Medulla oblongata (tissue), 1 donor: ENCODE data around the gene INPP5A.
"Not testable (repeated sequence)": the region's sequence is repeated elsewhere in the genome, so short reads cannot be mapped to it uniquely, and the experiment has no call there.

ENCODE experiments used
- DNase-seq: peaks from one replicate; pipeline ENCODE4 v3.0.0-alpha.2; 2015; ENCODE audit errors: extremely low spot score

The INPP5A gene

DNA sequence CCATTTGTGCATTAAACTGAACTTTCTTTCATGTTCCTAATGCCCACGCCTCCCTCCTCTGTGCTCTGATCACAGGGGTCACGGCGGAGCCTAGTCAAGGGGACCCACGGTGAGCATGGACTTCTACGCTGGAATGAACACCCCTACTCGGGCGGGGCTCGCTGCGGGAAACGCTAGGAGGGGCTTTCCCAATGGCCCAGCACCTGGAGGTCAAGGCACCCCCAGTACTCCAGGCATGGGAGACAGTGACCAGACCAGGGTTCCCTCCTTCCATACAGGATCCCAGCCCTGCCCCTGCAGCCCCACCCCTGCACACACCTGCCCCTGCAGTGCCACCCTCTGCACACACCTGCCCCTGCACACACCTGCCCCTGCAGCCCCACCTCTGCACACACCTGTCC lies 275.4 kb downstream of the INPP5A start:
- DNase-seq, result no peak

DNA sequence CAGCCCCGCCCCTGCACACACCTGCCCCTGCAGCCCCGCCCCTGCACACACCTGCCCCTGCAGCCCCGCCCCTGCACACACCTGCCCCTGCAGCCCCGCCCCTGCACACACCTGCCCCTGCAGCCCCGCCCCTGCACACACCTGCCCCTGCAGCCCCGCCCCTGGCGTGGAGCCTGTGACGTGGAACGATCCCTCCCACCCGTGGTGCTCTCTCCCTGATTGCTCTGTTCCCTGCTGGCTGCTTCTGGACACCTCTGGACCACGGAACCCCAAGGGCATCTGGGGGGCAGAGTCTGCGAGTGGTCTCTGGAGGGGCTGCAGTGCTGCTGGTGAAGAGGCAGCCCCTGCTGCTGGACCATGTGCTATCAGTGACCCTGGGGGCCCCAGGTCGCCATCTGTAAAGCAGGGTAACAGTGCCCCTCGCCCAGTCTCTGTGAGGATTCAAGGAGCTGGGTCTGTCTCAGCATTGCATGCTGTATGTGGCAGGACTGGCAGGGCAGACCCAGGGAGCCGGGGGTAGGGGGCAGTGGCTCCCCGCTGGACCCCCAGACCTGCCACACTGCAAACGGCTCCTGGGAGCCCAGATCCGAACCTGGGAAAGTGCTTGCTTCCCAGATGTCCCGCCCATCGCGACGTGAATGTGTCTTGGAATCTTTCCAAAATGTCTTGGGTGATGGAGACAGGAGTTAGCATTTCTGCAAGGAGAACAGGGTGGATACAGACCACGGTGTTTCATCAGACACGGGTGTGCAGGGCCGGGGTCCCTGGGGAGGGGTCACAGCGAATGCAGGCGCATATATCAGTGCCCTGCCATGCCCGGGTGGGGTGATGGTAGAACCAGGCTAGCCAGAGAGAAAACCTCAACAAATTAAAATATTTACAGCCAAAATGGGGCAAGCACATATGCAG lies 276.2 kb downstream of the INPP5A start:
- no peak for DNase-seq

DNA sequence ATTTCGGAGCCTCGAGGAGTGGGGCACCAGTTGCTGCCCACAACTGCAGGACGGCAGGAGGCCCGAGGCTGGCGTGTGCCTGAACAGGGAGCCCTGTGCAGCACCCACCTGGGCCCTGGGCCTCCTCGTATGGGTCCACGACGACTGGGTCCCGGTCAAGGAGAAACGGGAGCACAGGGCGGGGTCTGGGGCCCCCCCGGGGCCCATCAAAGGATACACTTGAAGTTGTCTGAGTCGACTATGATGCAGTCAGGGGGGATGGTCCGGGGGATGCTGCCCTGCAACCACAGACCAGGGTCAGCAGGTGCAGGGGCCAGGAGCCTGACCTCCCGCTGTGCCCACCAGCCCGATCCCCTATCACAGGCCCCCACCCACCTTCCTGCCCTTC lies 276.9 kb downstream of the INPP5A start:
- DNase-seq, result no peak

DNA sequence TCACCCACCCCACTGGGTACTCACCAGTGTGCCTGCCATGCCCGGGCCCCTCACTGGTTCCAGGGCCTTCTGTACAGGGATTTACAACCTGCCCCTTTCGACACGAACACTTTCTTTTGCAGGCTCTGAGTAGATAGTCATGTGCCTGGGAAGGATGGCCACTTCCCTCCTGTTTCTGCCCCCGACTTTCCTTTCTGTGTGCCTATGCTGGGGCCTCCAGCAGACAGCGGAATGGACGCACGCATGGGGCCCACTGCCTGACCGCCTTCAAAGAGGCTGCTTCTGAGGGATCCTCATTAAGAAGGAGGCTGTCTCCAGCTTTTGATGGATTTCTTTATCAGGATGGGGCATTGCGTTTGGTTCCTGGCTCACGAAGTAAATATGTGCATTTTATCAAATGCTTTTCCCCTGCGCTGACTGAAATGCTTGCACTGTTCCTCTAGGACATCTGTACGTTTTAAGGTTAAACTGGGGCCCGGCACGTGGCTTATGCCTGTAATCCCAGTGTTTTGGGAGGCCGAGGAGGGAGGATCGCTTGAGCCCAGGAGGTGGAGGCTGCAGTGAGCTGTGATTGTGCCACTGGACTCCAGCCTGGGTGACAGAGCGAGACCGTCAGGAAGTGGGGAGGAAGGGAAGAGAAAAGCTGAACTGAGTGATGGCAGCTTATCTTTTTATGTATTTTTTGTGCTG lies 277.7 kb downstream of the INPP5A start:
- DNase-seq, result no peak

DNA sequence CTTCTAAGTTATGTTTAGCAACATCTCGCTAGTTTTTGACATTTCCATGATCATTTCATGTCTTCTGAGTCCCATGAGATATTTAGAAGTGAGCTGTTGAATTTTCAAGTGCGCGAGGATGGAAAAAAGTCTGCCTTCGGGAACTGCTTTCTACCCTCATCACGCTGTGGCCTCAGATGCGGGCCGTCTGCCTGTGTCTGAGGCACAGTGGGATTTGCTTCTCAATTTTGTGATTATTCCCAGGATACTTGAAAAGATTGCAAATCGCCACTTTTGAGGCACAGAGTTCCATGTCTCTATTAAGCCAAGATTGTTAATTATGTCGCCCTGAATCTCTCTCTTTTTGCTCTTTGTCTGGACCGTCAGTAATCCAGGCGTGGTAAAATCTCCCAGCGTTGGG lies 279.1 kb downstream of the INPP5A start:
- DNase-seq, result no peak

DNA sequence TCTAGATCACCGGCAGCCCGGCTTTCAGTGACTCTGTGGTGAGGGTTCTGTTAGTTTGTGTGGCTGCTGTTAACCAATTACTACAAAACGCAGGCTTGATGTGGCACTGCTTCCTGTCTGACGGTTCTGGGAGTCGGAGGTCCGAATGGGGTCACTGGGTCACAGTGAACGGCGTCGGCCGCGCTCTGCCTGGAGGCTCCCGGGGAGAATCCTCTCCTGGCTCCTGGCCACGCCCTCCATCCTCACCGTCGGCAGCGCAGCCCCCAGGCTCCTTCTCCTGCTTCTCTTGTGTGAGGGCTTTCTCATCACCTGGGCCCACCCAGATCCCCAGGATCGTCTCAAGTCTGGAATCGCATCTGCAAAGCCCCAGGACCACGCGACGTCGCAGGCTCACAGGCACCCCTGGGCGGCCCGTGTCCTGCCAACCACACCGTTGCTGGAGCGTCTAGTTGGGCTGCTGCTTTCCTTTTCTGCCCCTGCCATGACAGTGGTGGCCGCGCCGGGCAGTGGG lies 280.2 kb downstream of the INPP5A start:
- no peak for DNase-seq

DNA sequence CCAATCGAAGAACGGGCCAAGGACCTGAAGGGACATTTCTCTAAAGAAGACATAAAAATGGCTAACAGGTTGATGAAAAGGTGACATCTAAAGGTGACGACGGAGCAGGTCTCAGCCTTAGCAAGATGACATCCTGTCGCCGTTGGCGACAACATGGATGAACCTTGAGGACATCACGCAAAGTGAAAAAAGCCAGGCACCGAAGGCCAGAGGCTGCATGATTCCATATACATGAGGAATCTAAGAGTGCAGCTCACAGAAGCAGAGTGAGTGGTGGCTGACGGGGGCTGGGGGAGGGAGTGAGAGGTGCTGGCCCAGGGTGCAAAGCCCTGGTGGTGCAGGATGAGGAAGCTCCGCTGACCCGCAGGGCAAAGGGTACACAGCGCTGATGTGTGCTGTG lies 282.5 kb downstream of the INPP5A start:
- no peak for DNase-seq

DNA sequence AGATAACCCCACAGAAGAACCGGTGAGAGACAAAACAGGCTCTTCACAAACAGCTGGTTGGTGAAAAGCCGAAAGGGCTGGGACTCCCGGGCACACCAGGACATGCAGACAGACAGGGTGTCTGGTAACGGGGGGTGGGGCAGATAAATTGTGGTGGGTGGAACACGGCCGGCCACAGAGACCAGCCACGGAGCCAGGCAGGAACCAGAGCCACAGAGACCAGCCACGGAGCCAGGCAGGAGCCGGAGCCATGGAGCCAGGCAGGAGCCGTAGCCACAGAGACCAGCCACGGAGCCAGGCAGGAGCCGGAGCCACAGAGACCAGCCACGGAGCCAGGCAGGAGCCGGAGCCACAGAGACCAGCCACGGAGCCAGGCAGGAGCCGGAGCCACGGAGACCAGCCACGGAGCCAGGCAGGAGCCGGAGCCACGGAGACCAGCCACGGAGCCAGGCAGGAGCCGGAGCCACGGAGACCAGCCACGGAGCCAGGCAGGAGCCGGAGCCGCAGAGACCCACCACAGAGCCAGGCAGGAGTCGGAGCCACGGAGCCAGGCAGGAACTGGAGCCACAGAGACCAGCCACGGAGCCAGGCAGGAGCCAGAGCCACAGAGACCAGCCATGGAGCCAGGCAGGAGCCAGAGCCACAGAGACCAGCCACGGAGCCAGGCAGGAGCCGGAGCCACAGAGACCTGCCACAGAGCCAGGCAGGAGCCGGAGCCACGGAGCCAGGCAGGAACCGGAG lies 288.4 kb downstream of the INPP5A start:
- not testable (repeated sequence) for DNase-seq

DNA sequence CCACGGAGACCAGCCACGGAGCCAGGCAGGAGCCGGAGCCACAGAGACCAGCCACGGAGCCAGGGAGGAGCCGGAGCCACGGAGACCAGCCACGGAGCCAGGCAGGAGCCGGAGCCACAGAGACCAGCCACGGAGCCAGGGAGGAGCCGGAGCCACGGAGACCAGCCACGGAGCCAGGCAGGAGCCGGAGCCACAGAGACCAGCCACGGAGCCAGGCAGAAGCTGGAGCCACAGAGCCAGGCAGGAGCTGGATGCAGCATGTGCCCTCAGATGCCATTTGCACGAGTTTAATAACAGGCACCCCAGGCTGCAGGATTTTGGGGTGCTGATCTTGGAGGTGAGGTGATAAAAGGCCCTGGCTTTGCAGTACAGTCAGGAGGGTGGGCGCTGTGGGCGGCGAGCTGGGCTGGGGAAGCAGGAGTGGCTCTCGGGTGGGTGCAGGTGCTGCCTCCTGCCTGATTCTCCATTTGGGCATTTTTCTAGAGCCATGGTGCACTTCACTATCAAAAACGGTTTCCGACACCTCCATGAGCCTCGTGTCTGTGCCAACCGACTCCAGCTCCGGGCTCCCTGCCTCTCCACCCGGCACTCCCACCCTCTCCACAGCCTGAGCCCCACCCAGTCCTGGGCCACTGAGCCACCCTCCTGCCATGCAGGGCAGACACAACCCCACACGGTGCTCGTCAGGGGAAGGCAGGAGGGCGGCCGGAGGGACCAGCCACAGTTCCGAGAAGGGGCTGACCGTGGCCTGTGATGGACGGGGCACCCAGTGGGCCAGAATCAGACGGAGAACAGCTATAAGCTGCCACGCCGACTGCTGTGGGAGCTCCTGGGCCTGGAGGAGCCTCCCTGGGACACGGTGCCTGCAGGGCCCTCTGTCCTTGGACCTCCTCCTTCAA lies 289.2 kb downstream of the INPP5A start:
- DNase-seq, result no peak

DNA sequence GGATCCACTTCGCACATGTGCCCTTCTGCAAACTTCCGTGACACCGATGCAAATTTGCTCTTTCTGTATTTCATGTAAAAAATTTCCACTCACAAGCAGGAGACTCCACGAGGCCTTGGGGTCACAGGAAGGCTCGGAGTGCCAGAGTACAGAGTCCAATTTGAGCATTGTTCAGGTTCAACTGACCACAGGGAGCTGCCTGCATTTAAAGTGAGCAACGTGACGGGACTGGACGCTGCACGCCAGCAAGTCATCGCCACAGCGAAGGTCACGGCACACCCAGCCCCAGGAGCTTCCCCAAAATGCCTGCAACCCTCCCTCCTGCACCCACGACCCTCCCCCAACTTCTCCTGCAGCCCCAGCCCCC lies 289.8 kb downstream of the INPP5A start:
- no peak for DNase-seq

DNA sequence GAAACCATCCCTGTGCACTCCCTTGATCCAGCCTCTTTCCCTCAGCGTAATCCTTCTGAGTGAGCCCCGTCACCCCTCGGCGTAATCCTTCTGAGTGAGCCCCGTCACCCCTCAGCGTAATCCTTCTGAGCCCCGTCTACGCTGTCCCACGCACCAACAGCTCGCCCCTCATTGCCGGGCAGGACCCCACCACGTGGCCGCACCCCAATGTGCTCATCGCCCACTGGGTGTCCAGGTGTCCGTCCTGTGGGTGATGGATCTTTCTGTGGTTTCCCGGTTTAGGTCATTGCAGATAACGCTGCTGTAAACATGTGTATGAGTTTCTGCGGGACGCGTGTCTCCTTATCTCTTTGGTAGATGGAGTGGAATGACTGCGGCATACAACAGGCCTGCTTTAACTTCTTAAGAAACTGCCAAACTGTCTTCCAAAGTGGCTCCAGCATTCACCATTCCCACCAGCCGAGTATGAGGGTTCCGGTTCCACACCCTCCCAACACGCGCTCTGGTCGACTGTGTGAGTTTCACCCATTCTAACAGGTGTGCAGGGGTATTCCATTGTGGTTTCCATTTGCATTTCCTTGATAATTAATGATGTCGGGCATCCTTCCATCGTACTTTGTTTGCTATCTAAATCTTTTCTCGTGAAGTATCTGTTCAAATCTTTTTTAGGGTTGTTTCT lies 290.4 kb downstream of the INPP5A start:
- no peak for DNase-seq

DNA sequence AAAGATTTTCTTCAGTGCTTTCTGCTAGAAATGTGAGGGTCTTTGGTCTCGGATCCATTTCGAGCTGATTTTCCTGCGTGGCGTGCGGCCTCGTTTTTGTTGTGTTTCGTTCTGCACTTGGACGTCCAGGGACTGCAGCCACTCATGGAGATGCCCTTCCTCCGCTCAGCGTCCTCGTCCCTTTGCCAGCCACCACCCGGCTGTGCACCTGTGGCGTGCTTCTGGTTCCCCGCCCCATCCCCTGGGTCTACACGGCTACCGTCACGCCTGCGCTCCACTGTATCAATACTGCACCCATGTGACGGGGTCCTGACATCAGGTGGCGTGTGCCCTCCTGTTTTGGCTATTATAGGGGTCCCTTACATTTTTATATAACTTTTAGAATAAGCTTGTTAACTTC lies 291.1 kb downstream of the INPP5A start:
- no peak for DNase-seq

DNA sequence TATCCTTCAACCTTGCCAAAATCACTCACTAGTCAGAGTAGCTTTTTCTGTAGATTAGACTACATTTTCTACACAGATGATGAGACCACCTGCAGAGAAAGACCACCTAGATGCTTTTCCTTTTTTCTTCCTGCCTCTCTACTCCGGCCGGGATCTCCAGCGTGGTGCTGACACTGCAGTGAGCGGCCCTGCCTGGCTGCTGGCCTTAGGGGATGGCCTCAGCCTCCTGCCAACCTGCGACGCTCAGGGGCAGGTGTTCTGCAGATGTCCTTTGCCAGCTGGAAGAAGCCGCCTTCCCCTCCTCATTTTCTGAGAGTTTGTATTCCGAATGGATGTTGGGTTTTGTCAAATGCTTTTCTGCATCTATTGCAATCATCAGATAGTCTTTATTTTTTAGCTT lies 291.8 kb downstream of the INPP5A start:
- DNase-seq, result no peak

DNA sequence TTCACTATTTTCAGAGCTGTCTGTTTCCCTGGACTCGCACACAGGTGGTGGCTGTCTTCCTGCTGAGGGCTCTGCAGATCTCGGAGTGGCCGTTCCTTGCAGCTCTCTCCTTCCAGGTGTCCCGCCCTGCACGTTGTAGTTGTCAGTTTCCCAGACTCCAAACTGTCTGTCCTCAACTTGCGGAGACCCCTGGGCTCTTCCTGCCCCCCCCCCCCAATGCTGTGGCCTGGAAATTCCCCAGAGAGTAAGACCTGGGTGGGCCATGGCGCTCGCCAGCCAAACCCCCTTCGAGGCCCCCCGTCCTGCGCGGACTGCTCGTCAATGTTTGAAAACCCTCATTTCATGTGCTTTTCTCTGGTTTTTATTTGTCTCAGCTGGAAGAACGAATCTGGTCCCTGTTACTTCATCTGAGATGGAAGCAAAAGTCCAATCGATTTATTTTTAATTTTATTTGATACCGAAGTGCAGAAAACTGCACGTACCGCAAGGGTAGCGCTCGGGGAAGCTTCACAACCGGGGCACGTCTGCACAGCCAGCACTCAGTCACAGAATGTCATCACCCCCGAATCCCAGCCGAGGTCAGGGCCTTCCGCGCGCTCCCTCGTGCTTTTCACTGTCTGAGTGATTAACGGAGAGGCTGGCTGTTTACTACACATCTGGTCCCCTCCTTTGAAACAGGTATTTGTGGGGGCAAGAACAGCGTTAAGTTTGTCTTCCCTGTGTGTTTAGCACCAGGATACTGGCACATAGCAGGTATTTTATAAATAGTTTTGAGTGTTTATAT lies 294.8 kb downstream of the INPP5A start:
- DNase-seq, result no peak
